SK-N-MC (cell line): Measurements from ENCODE around the gene AGGF1.
"Not testable (repeated sequence)": the region's sequence is repeated elsewhere in the genome, so short reads cannot be mapped to it uniquely, and the experiment has no call there.

Source experiments
- DNase-seq: peaks from one replicate; pipeline ENCODE4 v3.0.0-alpha.2; 2011; ENCODE audit warnings: low read depth, low spot score
- H3K27ac ChIP-seq: fragments of 200-600 bp; sonication (generic); 2 replicates; pipeline ENCODE4 v1.5.1; 2016; ENCODE audit warnings: mixed run types
- H3K36me3 ChIP-seq: fragments of 200-600 bp; sonication (generic); 2 replicates; pipeline ENCODE4 v1.6.1; 2017; ENCODE audit warnings: antibody characterized with exemption, low read length, mixed read lengths; ENCODE audit not compliant: insufficient read depth
- H3K4me3 ChIP-seq: fragments of 200-600 bp; sonication (generic); 2 replicates; pipeline ENCODE4 v1.5.1; 2016
- H3K9ac ChIP-seq: fragments of 200-600 bp; sonication (generic); 2 replicates; pipeline ENCODE4 v1.8.0; 2017; ENCODE audit warnings: mixed run types, mixed read lengths; ENCODE audit not compliant: insufficient read length
- H3K9me3 ChIP-seq: fragments of 200-600 bp; sonication (generic); 2 replicates; pipeline ENCODE4 v1.6.1; 2017; ENCODE audit warnings: low read depth, mild to moderate bottlenecking, antibody characterized with exemption, low read length, moderate library complexity, mixed read lengths
- EZH2 ChIP-seq: fragments of 200-600 bp; sonication (generic); IDR thresholded peaks from one replicate; pipeline ENCODE4 v1.6.1; 2017; ENCODE audit warnings: antibody characterized with exemption
- FOXP2 ChIP-seq: optimal IDR thresholded peaks from 2 replicates; pipeline ENCODE3; 2011; ENCODE audit warnings: mild to moderate bottlenecking, moderate library complexity; ENCODE audit not compliant: insufficient read depth; ENCODE audit errors: extremely low read length, control extremely low read depth
- POLR2AphosphoS5 ChIP-seq: IDR thresholded peaks from 2 replicates; pipeline ENCODE4 v1.6.1; 2012; ENCODE audit warnings: mild to moderate bottlenecking, low read depth, low read length, borderline replicate concordance

Gene AGGF1

GRCh38 chr5:77087484-77088261 lies 57.5 kb downstream of the AGGF1 start:
- peak overlapping the region; percentile 91 for H3K27ac ChIP-seq
- H3K4me3 ChIP-seq: peak overlapping the region; percentile 92
- no peak for DNase-seq
- peak overlapping the region; percentile 99 for H3K9ac ChIP-seq
- H3K36me3 ChIP-seq: peaks cover 24% of the 10 kb centered on the region
- TF ChIP-seq EZH2: no peak
- TF ChIP-seq FOXP2: no peak
- no peak for TF ChIP-seq POLR2AphosphoS5
- H3K9me3 ChIP-seq: no peaks in the 10 kb centered on the region

GRCh38 chr5:77095189-77095588 lies 65.0 kb downstream of the AGGF1 start:
- Histone ChIP-seq H3K9me3 (no peaks in the 10 kb centered on the region), H3K27ac (no peak overlapping the region), H3K36me3 (no peaks in the 10 kb centered on the region), H3K9ac (no peak overlapping the region), H3K4me3 (no peak overlapping the region)
- DNase-seq: no peak
- no peak for TF ChIP-seq FOXP2

GRCh38 chr5:77101298-77101697 lies 71.1 kb downstream of the AGGF1 start:
- DNase-seq: no peak
- TF ChIP-seq EZH2 (no peak), FOXP2 (no peak), POLR2AphosphoS5 (no peak)
- no peak overlapping the region for H3K27ac ChIP-seq
- no peak overlapping the region for H3K4me3 ChIP-seq
- H3K9me3 ChIP-seq: no peaks in the 10 kb centered on the region
- H3K9ac ChIP-seq: no peak overlapping the region
- H3K36me3 ChIP-seq: peaks cover 6% of the 10 kb centered on the region; the same call in 1 of the 2 replicates

- no peak for DNase-seq
- no peak overlapping the region for H3K9ac ChIP-seq
- H3K27ac ChIP-seq: no peak overlapping the region
- no peak overlapping the region for H3K4me3 ChIP-seq
- TF ChIP-seq POLR2AphosphoS5: no peak
- TF ChIP-seq EZH2: no peak
- no peak for TF ChIP-seq FOXP2
- no peaks in the 10 kb centered on the region for H3K9me3 ChIP-seq
- H3K36me3 ChIP-seq: peaks cover 6% of the 10 kb centered on the region; the same call in 1 of the 2 replicates
These were observed 72.3 kb downstream of the AGGF1 start for GRCh38 chr5:77102549-77102948.

- H3K4me3 ChIP-seq: no peak overlapping the region
- no peak for DNase-seq
- H3K27ac ChIP-seq: no peak overlapping the region
- TF ChIP-seq EZH2 (no peak), POLR2AphosphoS5 (no peak), FOXP2 (no peak)
- H3K9me3 ChIP-seq: no peaks in the 10 kb centered on the region
- H3K9ac ChIP-seq: no peak overlapping the region
- H3K36me3 ChIP-seq: peaks cover 6% of the 10 kb centered on the region; the same call in 1 of the 2 replicates
These were observed 73.3 kb downstream of the AGGF1 start for GRCh38 chr5:77103457-77103856.

- no peak overlapping the region for H3K27ac ChIP-seq
- TF ChIP-seq FOXP2 (no peak), POLR2AphosphoS5 (no peak), EZH2 (no peak)
- no peaks in the 10 kb centered on the region for H3K9me3 ChIP-seq
- no peak overlapping the region for H3K9ac ChIP-seq
- H3K36me3 ChIP-seq: peaks cover 6% of the 10 kb centered on the region; the same call in 1 of the 2 replicates
- H3K4me3 ChIP-seq: no peak overlapping the region
- no peak for DNase-seq
These were observed 74.6 kb downstream of the AGGF1 start for GRCh38 chr5:77104813-77105212.

- H3K36me3 ChIP-seq, H3K27ac ChIP-seq, H3K9me3 ChIP-seq, DNase-seq, H3K9ac ChIP-seq, H3K4me3 ChIP-seq: not testable (repeated sequence)
These were observed 76.8 kb downstream of the AGGF1 start for GRCh38 chr5:77107035-77107434.
